Activated naive CD8-positive, alpha-beta T cell (primary cell): ENCODE results near the gene FSTL5.

Source experiments
- H3K27ac Mint-ChIP-seq: one replicate; pipeline ENCODE4 v1.8.0; 2021; ENCODE audit warnings: mixed read lengths
- H3K27me3 Mint-ChIP-seq: one replicate; pipeline ENCODE4 v1.8.0; 2021; ENCODE audit warnings: mixed read lengths
- H3K36me3 Mint-ChIP-seq: one replicate; pipeline ENCODE4 v1.8.0; 2021; ENCODE audit warnings: mixed read lengths
- H3K4me1 Mint-ChIP-seq: one replicate; pipeline ENCODE4 v1.8.0; 2021; ENCODE audit warnings: low read depth, mixed read lengths
- H3K4me3 Mint-ChIP-seq: one replicate; pipeline ENCODE4 v1.8.0; 2021; ENCODE audit warnings: mild to moderate bottlenecking, mixed read lengths
- H3K9me3 Mint-ChIP-seq: one replicate; pipeline ENCODE4 v1.8.0; 2021; ENCODE audit warnings: low read depth, mixed read lengths

Gene FSTL5

DNA sequence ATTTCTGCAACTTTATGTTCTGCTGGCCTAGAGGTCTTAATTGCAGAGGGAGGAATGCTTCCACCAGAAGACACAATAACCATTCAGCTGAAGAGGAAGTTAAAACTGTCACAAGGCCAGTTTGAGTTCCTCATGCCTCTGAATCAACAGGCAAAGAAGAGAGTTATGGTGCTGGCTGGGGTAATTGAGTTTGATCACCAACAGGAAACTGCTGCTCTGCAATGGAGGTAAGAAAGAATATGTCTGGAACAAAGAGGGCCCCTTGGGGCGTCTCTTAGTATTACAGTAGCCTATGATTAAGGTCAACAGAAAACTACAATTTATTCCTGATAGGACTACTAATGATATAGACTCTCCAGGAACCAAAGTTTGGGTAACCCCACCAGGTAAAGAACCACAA, 744.0 kb downstream of the FSTL5 start:
- no peaks in the 10 kb centered on the region for H3K4me1 Mint-ChIP-seq
- H3K27ac Mint-ChIP-seq, result no peak overlapping the region
- no peaks in the 10 kb centered on the region for H3K9me3 Mint-ChIP-seq
- H3K27me3 Mint-ChIP-seq, result no peaks in the 10 kb centered on the region
- H3K4me3 Mint-ChIP-seq, result no peak overlapping the region
- no peaks in the 10 kb centered on the region for H3K36me3 Mint-ChIP-seq

DNA sequence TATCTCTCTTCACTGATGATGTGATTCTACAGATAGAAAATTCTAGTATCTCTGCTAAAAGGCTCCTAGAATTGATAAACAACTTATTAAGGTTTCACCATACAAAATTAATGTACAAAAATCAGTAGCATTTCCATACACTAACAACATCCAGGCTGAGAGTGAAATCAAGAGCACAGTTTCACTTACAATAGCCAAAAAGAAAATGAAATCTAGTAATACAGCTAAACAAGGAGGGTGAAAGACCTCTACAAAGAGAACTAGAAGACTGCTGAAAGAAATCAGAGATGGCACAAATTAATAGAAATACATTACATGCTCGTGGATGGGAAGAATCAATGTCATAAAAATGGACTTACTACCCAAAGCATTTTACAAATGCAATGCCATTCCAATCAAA, 751.9 kb downstream of the FSTL5 start:
- Mint-ChIP-seq H3K4me3 (no peak overlapping the region), H3K36me3 (no peaks in the 10 kb centered on the region), H3K27me3 (no peaks in the 10 kb centered on the region), H3K27ac (no peak overlapping the region), H3K4me1 (no peaks in the 10 kb centered on the region), H3K9me3 (peaks cover 6% of the 10 kb centered on the region)

DNA sequence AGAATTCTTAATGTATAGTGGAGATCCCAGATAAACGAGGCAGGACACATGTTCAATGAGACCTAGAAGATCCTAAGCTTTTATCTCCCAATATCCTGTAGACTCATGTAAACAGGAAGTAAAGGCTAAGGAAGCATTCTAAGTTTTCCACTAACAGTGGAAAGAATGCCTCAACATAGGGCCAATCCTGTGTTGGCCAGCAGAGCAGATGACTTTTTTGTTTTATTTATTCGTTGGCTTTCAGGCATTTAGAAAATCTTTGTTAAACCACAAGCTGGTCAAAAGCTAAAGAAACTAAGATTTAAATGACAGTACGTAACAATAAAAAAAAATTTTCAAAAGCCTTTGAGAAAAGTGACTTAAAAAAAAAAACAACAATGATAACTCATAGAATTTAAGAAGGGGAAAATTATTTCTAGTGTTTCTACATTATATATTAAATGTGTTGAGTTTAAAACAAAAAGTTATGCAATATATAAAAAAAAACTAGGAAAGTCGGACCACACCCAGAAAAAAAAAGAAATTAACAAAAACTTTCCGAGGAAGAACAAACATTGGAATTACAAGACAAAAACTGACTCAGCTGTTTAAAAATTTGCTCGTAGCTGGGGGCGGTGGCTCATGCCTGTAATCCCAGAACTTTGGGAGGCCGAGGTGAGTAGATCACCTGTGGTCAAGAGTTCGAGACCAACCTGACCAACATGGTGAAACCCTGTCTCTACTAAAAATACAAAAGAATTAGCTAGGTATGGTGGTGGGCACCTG, 759.3 kb downstream of the FSTL5 start:
- Mint-ChIP-seq H3K27ac (no peak overlapping the region), H3K27me3 (no peaks in the 10 kb centered on the region), H3K4me3 (no peak overlapping the region), H3K9me3 (peaks cover 9% of the 10 kb centered on the region), H3K4me1 (no peaks in the 10 kb centered on the region), H3K36me3 (no peaks in the 10 kb centered on the region)

GRCh38 chr4:161403781-161404180, 760.0 kb downstream of the FSTL5 start:
- Mint-ChIP-seq H3K36me3 (no peaks in the 10 kb centered on the region), H3K4me1 (no peaks in the 10 kb centered on the region), H3K4me3 (no peak overlapping the region), H3K27me3 (no peaks in the 10 kb centered on the region), H3K9me3 (peaks cover 9% of the 10 kb centered on the region), H3K27ac (no peak overlapping the region)

DNA sequence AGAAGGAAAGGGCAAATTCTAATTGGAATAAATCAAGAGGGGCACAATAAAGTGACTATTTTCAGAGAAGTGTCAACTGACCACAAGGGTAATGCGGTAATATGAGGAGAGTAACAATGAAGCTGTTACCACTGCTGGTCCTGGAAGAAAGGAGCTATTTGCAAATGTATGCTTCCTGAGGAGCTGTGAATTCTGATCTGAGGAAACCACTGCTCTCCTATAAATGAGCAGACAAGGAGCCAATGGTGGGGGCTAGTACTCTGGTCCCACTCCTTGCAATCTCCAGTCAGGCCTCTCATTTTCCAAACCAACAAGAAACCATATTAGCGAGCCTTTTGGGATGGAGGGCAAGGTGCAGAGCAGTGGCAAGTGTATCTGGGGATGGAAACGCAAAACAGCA, 770.2 kb downstream of the FSTL5 start:
- Mint-ChIP-seq H3K36me3 (no peaks in the 10 kb centered on the region), H3K4me3 (no peak overlapping the region), H3K27me3 (no peaks in the 10 kb centered on the region), H3K9me3 (peaks cover 3% of the 10 kb centered on the region), H3K4me1 (no peaks in the 10 kb centered on the region), H3K27ac (no peak overlapping the region)

GRCh38 chr4:161382655-161383054, 781.1 kb downstream of the FSTL5 start:
- Mint-ChIP-seq H3K4me1 (no peaks in the 10 kb centered on the region), H3K4me3 (no peak overlapping the region), H3K9me3 (peaks cover 5% of the 10 kb centered on the region), H3K27me3 (no peaks in the 10 kb centered on the region), H3K36me3 (no peaks in the 10 kb centered on the region), H3K27ac (no peak overlapping the region)

GRCh38 chr4:161376275-161376674, 787.5 kb downstream of the FSTL5 start:
- H3K9me3 Mint-ChIP-seq, result peaks cover 20% of the 10 kb centered on the region
- no peak overlapping the region for H3K27ac Mint-ChIP-seq
- H3K4me1 Mint-ChIP-seq, result no peaks in the 10 kb centered on the region
- H3K4me3 Mint-ChIP-seq, result no peak overlapping the region
- H3K36me3 Mint-ChIP-seq, result no peaks in the 10 kb centered on the region
- no peaks in the 10 kb centered on the region for H3K27me3 Mint-ChIP-seq

DNA sequence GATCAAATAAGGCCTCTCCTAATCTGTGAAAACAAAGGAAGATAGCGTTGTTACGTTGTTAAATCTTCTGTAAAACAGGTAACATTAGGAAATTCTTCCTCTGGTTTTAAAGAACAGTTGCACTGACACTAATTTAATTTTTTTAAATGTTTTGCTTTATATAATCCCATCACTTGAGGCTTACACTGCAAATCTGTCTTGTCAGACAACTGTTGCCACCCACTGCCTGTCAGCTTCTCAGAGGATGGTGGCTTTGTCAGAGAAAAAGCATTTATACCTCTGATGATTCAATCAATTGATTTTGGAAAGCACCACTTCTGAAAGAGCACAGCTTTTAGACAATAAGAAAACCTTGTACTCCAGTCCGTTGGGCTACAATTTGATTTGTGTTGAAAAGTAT, 799.1 kb downstream of the FSTL5 start:
- Mint-ChIP-seq H3K9me3 (peaks cover 9% of the 10 kb centered on the region), H3K4me1 (no peaks in the 10 kb centered on the region), H3K27ac (no peak overlapping the region), H3K36me3 (no peaks in the 10 kb centered on the region), H3K4me3 (no peak overlapping the region), H3K27me3 (no peaks in the 10 kb centered on the region)

DNA sequence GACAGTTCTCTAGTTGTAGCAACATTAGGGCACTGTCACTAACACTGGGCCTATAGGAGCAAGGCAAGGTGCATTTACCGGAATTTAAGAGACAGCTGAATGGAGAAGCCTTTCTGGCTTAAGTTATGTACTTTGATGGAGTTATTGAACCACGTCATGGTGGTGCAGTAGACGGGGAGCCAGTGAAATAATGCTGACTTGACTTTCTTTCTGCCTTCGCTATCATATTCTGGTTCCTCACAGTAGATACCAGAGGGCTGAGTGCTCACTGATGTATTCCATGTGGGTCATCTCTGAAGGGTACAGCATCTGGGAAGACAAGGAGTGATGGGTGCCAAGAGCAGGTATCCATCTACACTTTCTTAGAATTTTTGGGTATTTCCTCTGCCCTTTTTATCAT, 802.8 kb downstream of the FSTL5 start:
- no peak overlapping the region for H3K4me3 Mint-ChIP-seq
- H3K36me3 Mint-ChIP-seq, result no peaks in the 10 kb centered on the region
- H3K4me1 Mint-ChIP-seq, result no peaks in the 10 kb centered on the region
- no peak overlapping the region for H3K27ac Mint-ChIP-seq
- H3K27me3 Mint-ChIP-seq, result no peaks in the 10 kb centered on the region
- H3K9me3 Mint-ChIP-seq, result peaks cover 4% of the 10 kb centered on the region

DNA sequence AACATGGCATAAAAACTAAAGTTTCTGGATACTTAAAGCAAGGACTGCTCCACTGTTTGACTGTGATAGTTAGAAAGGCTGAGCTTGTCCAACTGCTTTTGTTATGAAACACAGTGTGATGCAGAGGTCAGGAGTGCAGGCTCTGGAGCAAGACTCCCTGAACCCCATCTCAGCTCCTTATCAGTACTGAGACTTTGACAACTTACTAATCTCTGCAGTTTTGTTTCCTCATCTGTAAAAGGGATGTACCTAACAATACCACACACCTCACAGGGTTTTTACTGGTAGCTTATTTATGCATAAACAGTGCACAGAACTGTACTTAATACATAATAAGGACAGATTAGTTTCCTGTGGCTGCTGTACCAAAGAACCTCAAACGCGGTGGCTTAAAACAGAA, 804.3 kb downstream of the FSTL5 start:
- Mint-ChIP-seq H3K27ac (no peak overlapping the region), H3K4me1 (no peaks in the 10 kb centered on the region), H3K9me3 (peaks cover 4% of the 10 kb centered on the region), H3K4me3 (no peak overlapping the region), H3K36me3 (no peaks in the 10 kb centered on the region), H3K27me3 (no peaks in the 10 kb centered on the region)

DNA sequence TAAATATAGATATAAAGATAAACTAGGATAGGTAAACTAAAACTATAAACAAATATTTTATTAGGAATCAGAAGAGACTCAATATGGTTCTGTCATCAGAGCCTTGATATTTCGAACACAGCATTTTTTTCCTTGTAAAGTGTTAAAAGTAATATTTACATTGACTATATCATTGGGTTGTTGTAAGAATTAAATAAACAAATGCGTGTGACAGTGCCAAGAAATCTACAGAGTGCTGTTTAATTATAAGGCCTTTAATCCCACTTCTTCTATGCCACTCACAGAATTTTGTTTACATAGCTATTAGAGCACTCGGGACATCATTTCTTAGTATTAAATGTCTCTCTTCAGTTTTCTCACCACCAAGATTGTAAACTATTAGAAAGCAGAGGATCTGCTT, 807.4 kb downstream of the FSTL5 start:
- H3K27ac Mint-ChIP-seq, result no peak overlapping the region
- peaks cover 4% of the 10 kb centered on the region for H3K9me3 Mint-ChIP-seq
- H3K4me1 Mint-ChIP-seq, result no peaks in the 10 kb centered on the region
- H3K27me3 Mint-ChIP-seq, result no peaks in the 10 kb centered on the region
- H3K4me3 Mint-ChIP-seq, result no peak overlapping the region
- H3K36me3 Mint-ChIP-seq, result no peaks in the 10 kb centered on the region

GRCh38 chr4:161350946-161351345, 812.9 kb downstream of the FSTL5 start:
- Mint-ChIP-seq H3K36me3 (no peaks in the 10 kb centered on the region), H3K4me1 (no peaks in the 10 kb centered on the region), H3K4me3 (no peak overlapping the region), H3K9me3 (no peaks in the 10 kb centered on the region), H3K27ac (no peak overlapping the region), H3K27me3 (no peaks in the 10 kb centered on the region)

GRCh38 chr4:161345741-161346140, 818.1 kb downstream of the FSTL5 start:
- H3K27me3 Mint-ChIP-seq, result no peaks in the 10 kb centered on the region
- no peaks in the 10 kb centered on the region for H3K4me1 Mint-ChIP-seq
- H3K9me3 Mint-ChIP-seq, result peaks cover 4% of the 10 kb centered on the region
- no peaks in the 10 kb centered on the region for H3K36me3 Mint-ChIP-seq
- no peak overlapping the region for H3K27ac Mint-ChIP-seq
- no peak overlapping the region for H3K4me3 Mint-ChIP-seq

- H3K27ac Mint-ChIP-seq, result no peak overlapping the region
- no peaks in the 10 kb centered on the region for H3K4me1 Mint-ChIP-seq
- peaks cover 4% of the 10 kb centered on the region for H3K9me3 Mint-ChIP-seq
- H3K36me3 Mint-ChIP-seq, result no peaks in the 10 kb centered on the region
- H3K4me3 Mint-ChIP-seq, result no peak overlapping the region
- no peaks in the 10 kb centered on the region for H3K27me3 Mint-ChIP-seq
These were observed 820.2 kb downstream of the FSTL5 start for GRCh38 chr4:161343569-161343950.

- Mint-ChIP-seq H3K4me1 (no peaks in the 10 kb centered on the region), H3K36me3 (no peaks in the 10 kb centered on the region), H3K4me3 (no peak overlapping the region), H3K9me3 (peaks cover 4% of the 10 kb centered on the region), H3K27me3 (no peaks in the 10 kb centered on the region), H3K27ac (no peak overlapping the region)
These were observed 820.8 kb downstream of the FSTL5 start for GRCh38 chr4:161342881-161343568.

GRCh38 chr4:161336621-161337020, 827.2 kb downstream of the FSTL5 start:
- H3K9me3 Mint-ChIP-seq, result peaks cover 7% of the 10 kb centered on the region
- no peak overlapping the region for H3K27ac Mint-ChIP-seq
- no peaks in the 10 kb centered on the region for H3K36me3 Mint-ChIP-seq
- no peaks in the 10 kb centered on the region for H3K4me1 Mint-ChIP-seq
- no peak overlapping the region for H3K4me3 Mint-ChIP-seq
- no peaks in the 10 kb centered on the region for H3K27me3 Mint-ChIP-seq
